NCI-H187 treated with DMSO at 0.1 percent for 48 hours (cell line): ENCODE data around the gene ABCA13.

Experiments
- DNase-seq: peaks from one replicate; lab custom pipeline; 2025; lab: John Stamatoyannopoulos, UW

Gene ABCA13

DNA sequence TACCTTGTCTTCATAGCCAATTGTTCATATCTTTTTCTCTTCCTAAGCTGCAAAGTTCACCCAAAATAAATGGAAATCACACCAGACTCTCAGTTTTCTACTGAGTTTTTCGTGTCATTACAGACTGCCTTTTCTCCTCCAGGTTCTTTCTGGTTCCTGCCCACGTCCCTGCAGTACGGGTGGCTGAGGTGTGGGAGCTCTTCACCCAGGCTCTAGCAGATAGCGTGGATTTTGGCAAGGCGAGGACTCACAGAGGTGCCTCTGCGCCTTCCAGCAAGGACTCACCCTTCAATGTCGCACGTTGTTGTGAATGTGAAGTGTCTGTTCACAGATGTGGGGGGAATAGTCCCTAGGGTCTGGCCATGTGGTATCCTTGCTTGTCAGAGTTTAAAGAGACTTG is 71.6 kb downstream of the ABCA13 start:
- no peak for DNase-seq

DNA sequence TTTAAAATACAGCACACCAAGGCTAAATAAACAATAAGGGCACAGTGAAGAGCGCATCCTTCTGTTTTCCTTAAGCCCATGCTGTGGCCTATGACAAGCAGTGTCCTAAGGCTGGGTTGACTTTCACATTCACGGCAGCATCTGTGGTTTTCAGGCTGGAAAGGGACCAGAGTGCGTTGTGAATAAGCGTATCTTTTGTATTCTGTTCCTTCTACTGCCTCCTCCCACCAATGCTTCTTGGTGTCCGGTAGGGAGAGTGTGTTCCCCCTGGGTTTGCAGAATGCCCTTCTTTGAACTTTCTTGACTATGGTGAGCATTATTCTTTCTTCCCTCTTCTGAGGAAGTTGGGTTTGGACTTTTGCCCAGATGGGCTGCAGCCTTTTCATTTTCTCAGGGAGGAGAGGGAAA is 73.6 kb downstream of the ABCA13 start:
- no peak for DNase-seq

- DNase-seq: no peak
Observed at GRCh38 chr7:48245751-48246472, 74.7 kb downstream of the ABCA13 start.

DNA sequence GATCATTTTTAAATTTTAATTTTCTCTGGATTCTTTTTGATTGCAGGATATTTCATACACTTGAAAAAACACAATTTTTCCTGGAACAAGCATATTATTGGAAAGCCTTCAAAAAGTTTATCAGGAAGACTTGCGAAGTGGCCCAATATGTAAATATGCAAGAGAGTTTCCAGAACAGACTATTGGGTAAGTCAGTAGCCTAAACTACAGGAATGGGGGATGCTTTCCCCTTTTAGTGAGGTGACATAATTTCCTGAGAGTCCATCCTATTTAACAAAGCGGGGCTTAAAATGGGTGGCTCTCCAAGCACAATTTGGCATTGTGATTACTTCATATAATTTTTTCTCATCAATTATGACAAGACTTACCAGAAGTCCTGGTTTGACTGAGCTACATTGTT is 77.9 kb downstream of the ABCA13 start:
- DNase-seq: no peak

DNA sequence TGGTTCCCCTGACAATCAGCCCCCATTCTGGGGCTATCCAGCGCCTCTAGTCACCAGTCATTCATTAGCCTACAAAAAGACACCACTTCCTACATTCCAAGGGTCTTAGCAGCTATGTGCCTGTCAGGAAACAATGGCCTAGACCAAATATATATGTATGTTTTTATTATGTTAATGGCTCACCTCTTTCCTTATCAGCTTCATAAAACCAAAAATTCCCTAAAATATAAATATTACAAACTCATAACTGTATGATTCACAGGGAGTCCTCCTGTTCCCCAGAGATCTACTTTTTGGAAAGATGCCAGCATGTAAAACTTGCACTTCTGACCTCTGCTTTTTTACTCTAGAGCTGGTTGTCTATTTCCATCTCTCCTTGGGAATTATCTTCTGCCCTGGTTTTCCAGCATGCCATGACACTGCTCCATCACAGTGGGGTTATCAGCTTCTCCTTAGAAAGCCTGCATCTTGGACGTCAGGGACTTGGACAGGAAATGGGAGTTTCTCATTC is 79.2 kb downstream of the ABCA13 start:
- DNase-seq: no peak

GRCh38 chr7:48251766-48252165 is 80.5 kb downstream of the ABCA13 start:
- no peak for DNase-seq

GRCh38 chr7:48252995-48253394 is 81.7 kb downstream of the ABCA13 start:
- DNase-seq: no peak

- DNase-seq: no peak
Observed at GRCh38 chr7:48255046-48255445, 83.8 kb downstream of the ABCA13 start.

DNA sequence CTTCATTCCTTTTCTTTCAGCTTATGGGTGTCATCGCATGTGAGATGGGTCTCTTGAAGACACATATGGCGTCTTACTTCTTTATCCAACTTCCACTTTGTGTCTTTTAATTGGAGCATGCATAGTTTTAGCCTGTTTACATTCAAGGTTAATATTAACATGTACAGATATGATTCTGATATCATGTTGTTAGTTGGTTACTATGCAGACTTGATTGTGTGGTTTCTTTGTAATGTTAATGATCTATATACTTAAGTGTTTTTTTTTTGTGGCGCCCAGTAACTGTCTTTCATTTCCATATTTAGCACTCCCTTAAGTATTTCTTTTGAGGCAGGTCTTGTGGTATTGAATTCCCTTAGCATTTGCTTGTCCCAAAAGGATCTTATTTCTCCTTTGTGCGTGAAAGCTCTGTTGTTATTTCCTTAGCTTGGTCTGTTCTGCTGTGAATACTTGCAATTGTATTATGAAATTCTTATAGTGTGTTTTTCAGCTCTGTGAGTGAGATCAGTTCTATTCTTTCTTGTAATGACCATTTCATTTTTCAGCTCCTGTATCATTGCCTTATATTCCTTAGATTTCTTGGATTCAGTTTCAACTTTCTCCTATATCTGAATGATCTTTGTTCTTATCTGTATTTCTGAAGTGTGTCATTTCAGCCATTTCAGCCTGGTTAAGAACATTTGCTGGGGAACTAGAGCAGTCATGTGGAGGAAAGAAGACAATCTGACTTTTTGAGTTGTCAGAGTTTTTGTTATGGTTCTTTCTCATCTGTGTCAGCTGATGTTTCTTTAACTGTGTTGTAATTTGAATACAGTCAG is 88.4 kb downstream of the ABCA13 start:
- no peak for DNase-seq

DNA sequence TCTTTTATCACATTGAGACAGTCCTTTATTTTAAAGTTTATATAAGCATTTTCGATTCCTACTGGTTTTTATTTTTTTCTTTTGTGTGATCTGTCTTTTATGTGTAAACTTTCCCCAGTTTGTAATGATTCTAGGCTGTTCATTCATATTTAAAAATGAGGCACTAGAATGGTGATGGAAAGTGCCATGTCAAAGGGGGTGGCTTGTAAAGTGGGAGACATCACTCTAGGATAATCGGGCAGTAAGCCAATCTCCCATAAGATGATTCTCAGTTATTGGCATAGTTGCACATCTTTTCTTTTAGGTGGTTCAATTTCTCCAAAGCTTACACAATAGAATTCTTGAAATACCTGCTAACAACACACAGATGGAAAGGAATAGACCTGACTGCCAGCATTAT is 90.4 kb downstream of the ABCA13 start:
- DNase-seq: no peak

DNA sequence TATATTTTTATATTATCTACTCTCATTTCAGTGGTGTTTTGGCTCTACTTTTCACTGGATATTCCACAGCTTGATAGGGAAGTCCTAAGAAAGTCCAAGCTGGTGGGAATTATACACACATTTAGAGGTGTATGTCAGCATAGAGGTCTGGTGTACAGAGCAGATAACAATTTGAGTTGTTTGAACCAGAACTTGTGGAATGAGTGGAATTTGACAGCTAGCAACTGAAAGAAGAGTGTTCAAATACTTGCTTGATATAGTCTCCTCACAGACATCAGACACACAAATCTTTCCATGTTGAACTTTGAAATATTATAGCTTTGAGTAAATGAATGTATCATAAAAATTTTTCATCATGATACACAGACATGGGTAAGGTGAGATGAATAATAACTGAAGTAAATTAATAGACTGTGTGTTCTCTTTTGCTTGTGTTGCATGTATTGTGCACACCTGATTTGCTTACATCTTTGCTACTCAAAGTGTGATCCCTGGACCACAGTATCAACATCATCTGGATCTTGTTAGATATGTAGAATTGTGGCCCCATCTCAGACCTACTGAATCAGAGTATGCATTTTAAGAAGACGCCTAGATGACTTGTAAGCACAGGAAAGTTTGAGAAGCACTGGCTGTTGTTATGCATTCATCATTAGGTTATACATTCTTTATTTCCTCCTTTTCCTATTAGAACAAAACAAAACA is 91.5 kb downstream of the ABCA13 start:
- DNase-seq: no peak

GRCh38 chr7:48263311-48263650 is 92.0 kb downstream of the ABCA13 start:
- DNase-seq: no peak

DNA sequence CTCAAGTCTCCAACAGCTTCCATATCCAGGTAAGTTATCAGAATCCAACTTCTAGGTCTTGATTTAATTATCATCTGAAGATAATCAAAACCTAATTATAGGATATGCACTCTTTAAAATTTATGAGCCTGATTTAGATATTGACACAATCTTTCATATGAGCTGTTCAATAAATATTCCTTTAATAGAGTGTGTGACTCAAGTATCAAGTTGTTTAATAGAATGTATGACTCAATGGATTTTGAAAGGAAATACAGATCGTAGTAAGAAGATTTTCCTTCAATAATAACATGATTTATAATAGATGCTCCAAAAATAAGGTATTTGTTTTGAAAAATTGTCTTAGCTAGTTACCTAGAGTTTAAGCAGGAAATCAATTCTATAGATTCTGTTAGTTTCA is 97.8 kb downstream of the ABCA13 start:
- DNase-seq: no peak

- DNase-seq: no peak
Observed at GRCh38 chr7:48274662-48275061, 103.4 kb downstream of the ABCA13 start.

GRCh38 chr7:48279420-48279819 is 108.2 kb downstream of the ABCA13 start:
- DNase-seq: no peak

DNA sequence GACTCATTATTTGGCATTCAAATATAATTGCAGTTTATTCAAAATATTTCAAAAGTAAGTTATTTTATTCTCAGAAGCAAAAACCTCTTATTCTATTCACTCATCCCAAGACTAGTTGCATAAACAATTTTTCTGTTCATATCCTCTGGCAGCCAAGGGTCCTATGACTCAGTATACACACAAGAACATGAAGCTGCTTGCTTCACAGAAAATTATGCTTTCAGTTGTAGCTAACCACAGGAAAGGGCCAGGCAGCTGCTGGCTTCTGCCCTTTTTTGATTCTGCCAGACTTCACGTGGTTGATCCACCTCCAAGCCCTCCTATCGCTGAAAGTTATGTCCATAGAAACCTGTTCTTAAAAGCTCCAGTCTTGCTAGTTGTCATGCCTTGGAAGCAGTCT is 108.8 kb downstream of the ABCA13 start:
- no peak for DNase-seq

DNA sequence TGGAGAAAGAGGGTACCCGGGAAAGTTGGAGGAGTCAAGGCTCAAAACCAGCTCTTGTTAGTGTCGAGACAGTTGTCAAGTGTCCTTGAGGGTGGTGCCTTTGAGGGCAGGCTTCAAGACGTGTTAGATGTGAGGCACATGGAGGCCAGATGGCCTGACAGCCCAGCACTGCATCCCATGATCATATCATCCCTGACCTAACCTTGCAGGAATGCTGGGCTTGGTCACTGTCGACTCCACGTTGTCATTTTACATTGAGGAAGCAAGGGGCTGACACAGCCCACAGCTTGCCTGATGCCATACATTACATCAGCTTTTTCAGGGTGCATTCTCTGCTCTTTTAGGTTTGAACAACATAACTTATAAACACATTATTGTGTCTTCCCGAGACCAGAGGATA is 114.1 kb downstream of the ABCA13 start:
- no peak for DNase-seq

GRCh38 chr7:48286836-48287235 is 115.6 kb downstream of the ABCA13 start:
- no peak for DNase-seq

GRCh38 chr7:48289656-48290055 is 118.4 kb downstream of the ABCA13 start:
- DNase-seq: no peak

GRCh38 chr7:48292949-48293348 is 121.7 kb downstream of the ABCA13 start:
- no peak for DNase-seq

DNA sequence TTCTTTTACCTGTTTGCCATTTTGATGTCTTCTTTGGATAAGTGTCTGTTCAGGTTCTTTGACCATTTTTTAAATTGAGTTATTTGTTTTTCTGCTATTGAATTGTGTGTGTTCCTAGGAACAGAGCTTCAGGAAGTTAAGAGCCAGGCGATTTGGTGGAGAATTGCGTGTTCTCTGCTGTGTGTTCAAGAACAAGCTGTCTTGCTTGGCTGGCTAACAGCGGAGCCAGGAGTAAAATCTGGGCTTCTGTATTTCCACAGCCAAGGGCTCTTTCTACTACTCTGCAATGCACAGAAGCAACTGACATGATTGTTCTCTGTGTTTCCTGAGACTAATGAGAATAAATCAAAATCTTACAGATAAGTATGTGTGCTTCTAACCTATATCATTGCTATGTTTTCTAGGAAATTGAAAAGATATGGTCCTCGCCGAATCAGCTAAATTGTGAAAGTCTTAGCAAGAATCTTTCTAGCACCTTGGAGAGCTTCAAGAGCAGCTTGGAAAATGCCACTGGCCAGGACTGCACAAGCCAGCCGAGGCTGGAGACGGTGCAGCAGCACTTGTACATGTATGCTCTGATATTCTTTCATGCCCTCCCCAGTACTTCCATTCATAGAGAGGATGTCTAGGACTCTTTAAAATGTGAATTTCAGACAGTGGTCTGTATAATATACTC is 124.2 kb downstream of the ABCA13 start:
- DNase-seq: no peak

DNA sequence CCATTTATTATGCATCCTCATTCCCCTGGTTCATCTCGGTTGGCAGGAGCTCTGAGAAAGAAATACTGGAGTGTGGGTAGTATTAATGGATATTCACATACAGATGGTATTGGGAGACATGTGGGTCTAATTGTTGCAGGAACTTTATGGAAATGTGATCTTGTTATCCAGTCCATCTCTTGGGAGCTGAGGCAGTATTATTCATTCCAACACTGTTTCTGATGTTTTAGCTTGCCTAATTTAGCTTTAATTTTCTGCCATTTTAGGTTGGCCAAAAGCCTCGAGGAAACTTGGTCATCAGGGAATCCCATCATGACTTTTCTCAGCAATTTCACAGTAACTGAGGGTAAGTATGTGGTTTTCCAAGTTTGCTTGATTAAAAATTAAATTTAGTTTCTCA is 125.7 kb downstream of the ABCA13 start:
- DNase-seq: no peak
